Activated naive CD8-positive, alpha-beta T cell (primary cell): Measurements from ENCODE around the gene DTX1.
A peak's percentile ranks its signal among the peaks of the same experiment; 100 is the strongest.

Experiments used
- H3K27ac Mint-ChIP-seq: one replicate; pipeline ENCODE4 v1.8.0; 2021; ENCODE audit warnings: mixed read lengths
- H3K27me3 Mint-ChIP-seq: one replicate; pipeline ENCODE4 v1.8.0; 2021; ENCODE audit warnings: mixed read lengths
- H3K36me3 Mint-ChIP-seq: one replicate; pipeline ENCODE4 v1.8.0; 2021; ENCODE audit warnings: mixed read lengths
- H3K4me1 Mint-ChIP-seq: one replicate; pipeline ENCODE4 v1.8.0; 2021; ENCODE audit warnings: low read depth, mixed read lengths
- H3K4me3 Mint-ChIP-seq: one replicate; pipeline ENCODE4 v1.8.0; 2021; ENCODE audit warnings: mild to moderate bottlenecking, mixed read lengths
- H3K9me3 Mint-ChIP-seq: one replicate; pipeline ENCODE4 v1.8.0; 2021; ENCODE audit warnings: low read depth, mixed read lengths

DTX1 gene

GRCh38 chr12:113073586-113073985 lies 17.1 kb downstream of the DTX1 start:
- Mint-ChIP-seq H3K27ac (no peak overlapping the region), H3K27me3 (no peaks in the 10 kb centered on the region), H3K9me3 (no peaks in the 10 kb centered on the region), H3K4me3 (no peak overlapping the region), H3K36me3 (peaks cover 3% of the 10 kb centered on the region), H3K4me1 (peaks cover 39% of the 10 kb centered on the region)

GRCh38 chr12:113075137-113075683 lies 18.7 kb downstream of the DTX1 start:
- H3K9me3 Mint-ChIP-seq, result no peaks in the 10 kb centered on the region
- peaks cover 31% of the 10 kb centered on the region for H3K4me1 Mint-ChIP-seq
- H3K4me3 Mint-ChIP-seq, result no peak overlapping the region

GRCh38 chr12:113077057-113077858 lies 20.7 kb downstream of the DTX1 start:
- H3K9me3 Mint-ChIP-seq, result no peaks in the 10 kb centered on the region
- peaks cover 3% of the 10 kb centered on the region for H3K36me3 Mint-ChIP-seq
- peaks cover 21% of the 10 kb centered on the region for H3K4me1 Mint-ChIP-seq
- no peak overlapping the region for H3K4me3 Mint-ChIP-seq
- H3K27ac Mint-ChIP-seq, result no peak overlapping the region
- no peaks in the 10 kb centered on the region for H3K27me3 Mint-ChIP-seq

More at GRCh38 chr12:113075137-113075683, 18.7 kb downstream of the DTX1 start:
- Mint-ChIP-seq H3K27me3 (no peaks in the 10 kb centered on the region), H3K36me3 (peaks cover 3% of the 10 kb centered on the region), H3K27ac (no peak overlapping the region)

- H3K9me3 Mint-ChIP-seq, result no peaks in the 10 kb centered on the region
- H3K27ac Mint-ChIP-seq, result no peak overlapping the region
- H3K4me3 Mint-ChIP-seq, result no peak overlapping the region
- H3K36me3 Mint-ChIP-seq, result peaks cover 3% of the 10 kb centered on the region
- H3K27me3 Mint-ChIP-seq, result no peaks in the 10 kb centered on the region
- H3K4me1 Mint-ChIP-seq, result peaks cover 21% of the 10 kb centered on the region
These were observed 21.3 kb downstream of the DTX1 start for GRCh38 chr12:113077859-113078255.

- peaks cover 3% of the 10 kb centered on the region for H3K36me3 Mint-ChIP-seq
- no peak overlapping the region for H3K4me3 Mint-ChIP-seq
- H3K4me1 Mint-ChIP-seq, result peaks cover 24% of the 10 kb centered on the region
- H3K27me3 Mint-ChIP-seq, result no peaks in the 10 kb centered on the region
- no peaks in the 10 kb centered on the region for H3K9me3 Mint-ChIP-seq
- H3K27ac Mint-ChIP-seq, result no peak overlapping the region
These were observed 25.3 kb downstream of the DTX1 start for GRCh38 chr12:113081873-113082272.

GRCh38 chr12:113082486-113083148 lies 26.1 kb downstream of the DTX1 start:
- no peaks in the 10 kb centered on the region for H3K9me3 Mint-ChIP-seq
- H3K4me3 Mint-ChIP-seq, result no peak overlapping the region
- H3K27me3 Mint-ChIP-seq, result no peaks in the 10 kb centered on the region
- no peak overlapping the region for H3K27ac Mint-ChIP-seq
- H3K36me3 Mint-ChIP-seq, result peaks cover 3% of the 10 kb centered on the region
- peaks cover 30% of the 10 kb centered on the region for H3K4me1 Mint-ChIP-seq

GRCh38 chr12:113083863-113084435 lies 27.4 kb downstream of the DTX1 start:
- no peaks in the 10 kb centered on the region for H3K36me3 Mint-ChIP-seq
- H3K27me3 Mint-ChIP-seq, result no peaks in the 10 kb centered on the region
- H3K27ac Mint-ChIP-seq, result peak overlapping the region; percentile 28
- peaks cover 43% of the 10 kb centered on the region for H3K4me1 Mint-ChIP-seq
- no peaks in the 10 kb centered on the region for H3K9me3 Mint-ChIP-seq
- no peak overlapping the region for H3K4me3 Mint-ChIP-seq

- Mint-ChIP-seq H3K4me3 (peak overlapping the region; percentile 70), H3K9me3 (no peaks in the 10 kb centered on the region), H3K36me3 (no peaks in the 10 kb centered on the region), H3K27ac (peak overlapping the region; percentile 84), H3K4me1 (peaks cover 66% of the 10 kb centered on the region), H3K27me3 (no peaks in the 10 kb centered on the region)
These were observed 30.0 kb downstream of the DTX1 start for GRCh38 chr12:113086249-113087164.

GRCh38 chr12:113087193-113087592 lies 30.7 kb downstream of the DTX1 start:
- Mint-ChIP-seq H3K36me3 (no peaks in the 10 kb centered on the region), H3K4me1 (peaks cover 73% of the 10 kb centered on the region), H3K9me3 (no peaks in the 10 kb centered on the region), H3K4me3 (peak overlapping the region; percentile 49), H3K27ac (peak overlapping the region; percentile 83), H3K27me3 (no peaks in the 10 kb centered on the region)

GRCh38 chr12:113088037-113088436 lies 31.5 kb downstream of the DTX1 start:
- no peaks in the 10 kb centered on the region for H3K27me3 Mint-ChIP-seq
- H3K9me3 Mint-ChIP-seq, result no peaks in the 10 kb centered on the region
- no peaks in the 10 kb centered on the region for H3K36me3 Mint-ChIP-seq
- H3K27ac Mint-ChIP-seq, result peak overlapping the region; percentile 86
- peak overlapping the region; percentile 46 for H3K4me3 Mint-ChIP-seq
- peaks cover 80% of the 10 kb centered on the region for H3K4me1 Mint-ChIP-seq

GRCh38 chr12:113088971-113089756 lies 32.6 kb downstream of the DTX1 start:
- Mint-ChIP-seq H3K9me3 (no peaks in the 10 kb centered on the region), H3K36me3 (no peaks in the 10 kb centered on the region), H3K27me3 (no peaks in the 10 kb centered on the region), H3K27ac (peak overlapping the region; percentile 86), H3K4me3 (peak overlapping the region; percentile 66), H3K4me1 (peaks cover 76% of the 10 kb centered on the region)

- no peaks in the 10 kb centered on the region for H3K36me3 Mint-ChIP-seq
- peak overlapping the region; percentile 66 for H3K4me3 Mint-ChIP-seq
- no peaks in the 10 kb centered on the region for H3K9me3 Mint-ChIP-seq
- peak overlapping the region; percentile 86 for H3K27ac Mint-ChIP-seq
- peaks cover 76% of the 10 kb centered on the region for H3K4me1 Mint-ChIP-seq
- H3K27me3 Mint-ChIP-seq, result no peaks in the 10 kb centered on the region
These were observed 33.3 kb downstream of the DTX1 start for GRCh38 chr12:113089839-113090238.

- no peaks in the 10 kb centered on the region for H3K27me3 Mint-ChIP-seq
- H3K36me3 Mint-ChIP-seq, result no peaks in the 10 kb centered on the region
- peaks cover 70% of the 10 kb centered on the region for H3K4me1 Mint-ChIP-seq
- no peak overlapping the region for H3K4me3 Mint-ChIP-seq
- H3K27ac Mint-ChIP-seq, result no peak overlapping the region
- H3K9me3 Mint-ChIP-seq, result no peaks in the 10 kb centered on the region
These were observed 34.2 kb downstream of the DTX1 start for GRCh38 chr12:113090740-113091139.

GRCh38 chr12:113091506-113091905 lies 35.0 kb downstream of the DTX1 start:
- H3K27ac Mint-ChIP-seq, result no peak overlapping the region
- H3K27me3 Mint-ChIP-seq, result no peaks in the 10 kb centered on the region
- peaks cover 62% of the 10 kb centered on the region for H3K4me1 Mint-ChIP-seq

More at GRCh38 chr12:113091506-113091905, 35.0 kb downstream of the DTX1 start:
- Mint-ChIP-seq H3K9me3 (no peaks in the 10 kb centered on the region), H3K4me3 (no peak overlapping the region), H3K36me3 (no peaks in the 10 kb centered on the region)
